ENCODE data around the gene CTPS1. TPM values are rescaled to one million over a fixed set of nuclear protein-coding genes. Genes with fewer than 3 reads are reported as not detected.
A peak's percentile ranks its signal among the peaks of the same experiment; 100 is the strongest.

CTPS1 gene
- total and polyA plus RNA-seq, 2 of the 13 experiments (the other 11 are each of a cell fraction or from before 2014, with no cell fraction given) = 9.6 to 42.8 TPM

DNA sequence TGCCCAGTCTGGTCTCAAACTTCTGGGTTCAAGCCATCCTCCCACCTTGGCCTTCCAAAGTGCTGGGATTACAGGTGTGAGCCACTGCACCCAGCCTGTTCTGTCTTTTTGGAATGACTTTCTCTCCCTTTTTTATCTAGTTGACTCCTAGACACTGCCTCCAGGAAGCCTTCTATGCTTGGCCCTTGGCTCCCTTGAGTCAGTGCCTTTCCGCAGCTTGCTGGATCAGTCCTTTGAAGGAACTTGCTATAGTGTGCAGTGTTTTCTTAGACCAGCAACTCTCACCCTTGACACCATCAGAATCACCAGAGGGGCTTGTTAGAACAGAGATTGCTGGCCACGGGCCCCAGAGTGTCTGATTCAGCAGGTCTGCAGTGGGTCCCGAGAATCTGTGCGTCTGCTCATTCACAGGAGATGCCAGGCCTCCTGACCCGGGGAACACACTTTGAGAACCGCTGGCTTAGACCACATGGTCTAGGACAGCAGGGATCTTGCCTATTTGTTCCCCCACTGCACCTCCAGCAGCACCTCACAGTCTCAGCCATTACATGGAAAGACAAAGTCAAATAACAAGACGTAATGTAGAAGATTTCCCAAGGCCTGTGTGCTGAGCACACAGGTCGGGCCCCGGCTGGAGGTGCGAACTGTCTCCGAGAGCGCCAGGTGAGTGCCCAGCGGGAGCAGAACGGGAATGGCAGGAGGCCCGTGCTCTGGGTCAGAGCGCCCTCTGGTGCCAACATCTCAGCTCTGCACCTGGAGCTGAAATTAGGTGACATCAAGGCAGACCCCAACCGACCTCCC, 27.4 kb upstream of the CTPS1 start (continued):
- TF ChIP-seq, protein P1, sequence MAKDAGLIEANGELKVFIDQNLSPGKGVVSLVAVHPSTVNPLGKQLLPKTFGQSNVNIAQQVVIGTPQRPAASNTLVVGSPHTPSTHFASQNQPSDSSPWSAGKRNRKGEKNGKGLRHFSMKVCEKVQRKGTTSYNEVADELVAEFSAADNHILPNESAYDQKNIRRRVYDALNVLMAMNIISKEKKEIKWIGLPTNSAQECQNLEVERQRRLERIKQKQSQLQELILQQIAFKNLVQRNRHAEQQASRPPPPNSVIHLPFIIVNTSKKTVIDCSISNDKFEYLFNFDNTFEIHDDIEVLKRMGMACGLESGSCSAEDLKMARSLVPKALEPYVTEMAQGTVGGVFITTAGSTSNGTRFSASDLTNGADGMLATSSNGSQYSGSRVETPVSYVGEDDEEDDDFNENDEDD (CRISPR knock-in tag; IDR thresholded peaks at IDR 0.05; ENCODE audit: borderline replicate concordance) = 0 out of 2 replicates have a peak, but pooled peaks have one; percentile 40
- 0 out of 2 replicates have a peak, but pooled peaks have one; percentile 32 for TF ChIP-seq ZNF772 (CRISPR knock-in tag; IDR thresholded peaks at IDR 0.05)
- no peak for TF ChIP-seq ZNF660 (CRISPR knock-in tag; IDR thresholded peaks at IDR 0.05; ENCODE audit: borderline replicate concordance, low read depth)
- TF ChIP-seq, protein P2, sequence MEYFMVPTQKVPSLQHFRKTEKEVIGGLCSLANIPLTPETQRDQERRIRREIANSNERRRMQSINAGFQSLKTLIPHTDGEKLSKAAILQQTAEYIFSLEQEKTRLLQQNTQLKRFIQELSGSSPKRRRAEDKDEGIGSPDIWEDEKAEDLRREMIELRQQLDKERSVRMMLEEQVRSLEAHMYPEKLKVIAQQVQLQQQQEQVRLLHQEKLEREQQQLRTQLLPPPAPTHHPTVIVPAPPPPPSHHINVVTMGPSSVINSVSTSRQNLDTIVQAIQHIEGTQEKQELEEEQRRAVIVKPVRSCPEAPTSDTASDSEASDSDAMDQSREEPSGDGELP (IDR thresholded peaks at IDR 0.05; ENCODE audit: borderline replicate concordance, low read depth) = peak; percentile 38; the same call in 1 of the 2 replicates
- TF ChIP-seq ZSCAN31 (CRISPR knock-in tag; IDR thresholded peaks at IDR 0.05; ENCODE audit: low read depth) = 0 out of 2 replicates have a peak, but pooled peaks have one; percentile 34
- peak; percentile 26; the same call in 1 of the 2 replicates for TF ChIP-seq ZNF501 (CRISPR knock-in tag; IDR thresholded peaks at IDR 0.05)
- TF ChIP-seq SOX6 (IDR thresholded peaks at IDR 0.05) = no peak
- TF ChIP-seq SOX6 (CRISPR knock-in tag; IDR thresholded peaks at IDR 0.05) = peak; percentile 57
- TF ChIP-seq, protein P3, sequence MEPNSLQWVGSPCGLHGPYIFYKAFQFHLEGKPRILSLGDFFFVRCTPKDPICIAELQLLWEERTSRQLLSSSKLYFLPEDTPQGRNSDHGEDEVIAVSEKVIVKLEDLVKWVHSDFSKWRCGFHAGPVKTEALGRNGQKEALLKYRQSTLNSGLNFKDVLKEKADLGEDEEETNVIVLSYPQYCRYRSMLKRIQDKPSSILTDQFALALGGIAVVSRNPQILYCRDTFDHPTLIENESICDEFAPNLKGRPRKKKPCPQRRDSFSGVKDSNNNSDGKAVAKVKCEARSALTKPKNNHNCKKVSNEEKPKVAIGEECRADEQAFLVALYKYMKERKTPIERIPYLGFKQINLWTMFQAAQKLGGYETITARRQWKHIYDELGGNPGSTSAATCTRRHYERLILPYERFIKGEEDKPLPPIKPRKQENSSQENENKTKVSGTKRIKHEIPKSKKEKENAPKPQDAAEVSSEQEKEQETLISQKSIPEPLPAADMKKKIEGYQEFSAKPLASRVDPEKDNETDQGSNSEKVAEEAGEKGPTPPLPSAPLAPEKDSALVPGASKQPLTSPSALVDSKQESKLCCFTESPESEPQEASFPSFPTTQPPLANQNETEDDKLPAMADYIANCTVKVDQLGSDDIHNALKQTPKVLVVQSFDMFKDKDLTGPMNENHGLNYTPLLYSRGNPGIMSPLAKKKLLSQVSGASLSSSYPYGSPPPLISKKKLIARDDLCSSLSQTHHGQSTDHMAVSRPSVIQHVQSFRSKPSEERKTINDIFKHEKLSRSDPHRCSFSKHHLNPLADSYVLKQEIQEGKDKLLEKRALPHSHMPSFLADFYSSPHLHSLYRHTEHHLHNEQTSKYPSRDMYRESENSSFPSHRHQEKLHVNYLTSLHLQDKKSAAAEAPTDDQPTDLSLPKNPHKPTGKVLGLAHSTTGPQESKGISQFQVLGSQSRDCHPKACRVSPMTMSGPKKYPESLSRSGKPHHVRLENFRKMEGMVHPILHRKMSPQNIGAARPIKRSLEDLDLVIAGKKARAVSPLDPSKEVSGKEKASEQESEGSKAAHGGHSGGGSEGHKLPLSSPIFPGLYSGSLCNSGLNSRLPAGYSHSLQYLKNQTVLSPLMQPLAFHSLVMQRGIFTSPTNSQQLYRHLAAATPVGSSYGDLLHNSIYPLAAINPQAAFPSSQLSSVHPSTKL (CRISPR knock-in tag; IDR thresholded peaks at IDR 0.05) = 0 out of 2 replicates have a peak, but pooled peaks have one; percentile 8
- TF ChIP-seq ZNF317 (CRISPR knock-in tag; IDR thresholded peaks at IDR 0.05) = 0 out of 2 replicates have a peak, but pooled peaks have one; percentile 64
- TF ChIP-seq, protein P4, sequence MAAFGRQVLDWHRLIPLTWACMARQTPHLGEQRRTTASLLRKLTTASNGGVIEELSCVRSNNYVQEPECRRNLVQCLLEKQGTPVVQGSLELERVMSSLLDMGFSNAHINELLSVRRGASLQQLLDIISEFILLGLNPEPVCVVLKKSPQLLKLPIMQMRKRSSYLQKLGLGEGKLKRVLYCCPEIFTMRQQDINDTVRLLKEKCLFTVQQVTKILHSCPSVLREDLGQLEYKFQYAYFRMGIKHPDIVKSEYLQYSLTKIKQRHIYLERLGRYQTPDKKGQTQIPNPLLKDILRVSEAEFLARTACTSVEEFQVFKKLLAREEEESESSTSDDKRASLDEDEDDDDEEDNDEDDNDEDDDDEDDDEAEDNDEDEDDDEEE (CRISPR knock-in tag; IDR thresholded peaks at IDR 0.05) = peak; percentile 58; the same call in 1 of the 2 replicates
- peak; percentile 17; the same call in 1 of the 2 replicates for TF ChIP-seq ZNF232 (CRISPR knock-in tag; IDR thresholded peaks at IDR 0.05; ENCODE audit: borderline replicate concordance)
- no peak for TF ChIP-seq GTF2F1 (IDR thresholded peaks at IDR 0.05; ENCODE audit: low read length)
- TF ChIP-seq DNMT3B (CRISPR knock-in tag; conservative IDR thresholded peaks at IDR 0.05) = no peak
- peak; percentile 49; the same call in 1 of the 2 replicates for TF ChIP-seq ERF (CRISPR knock-in tag; IDR thresholded peaks at IDR 0.05)
- TF ChIP-seq IRF2 (CRISPR knock-in tag; IDR thresholded peaks at IDR 0.05) = 0 out of 2 replicates have a peak, but pooled peaks have one; percentile 27
